CD4-positive, alpha-beta T cell treated with Interleukin-15 for 4 hours (primary cell): ENCODE results near the gene CSNK1G1.

Experiments
- DNase-seq: peaks from one replicate; pipeline ENCODE4 v3.0.0-alpha.2; 2020; ENCODE audit warnings: low spot score

Gene CSNK1G1

DNA sequence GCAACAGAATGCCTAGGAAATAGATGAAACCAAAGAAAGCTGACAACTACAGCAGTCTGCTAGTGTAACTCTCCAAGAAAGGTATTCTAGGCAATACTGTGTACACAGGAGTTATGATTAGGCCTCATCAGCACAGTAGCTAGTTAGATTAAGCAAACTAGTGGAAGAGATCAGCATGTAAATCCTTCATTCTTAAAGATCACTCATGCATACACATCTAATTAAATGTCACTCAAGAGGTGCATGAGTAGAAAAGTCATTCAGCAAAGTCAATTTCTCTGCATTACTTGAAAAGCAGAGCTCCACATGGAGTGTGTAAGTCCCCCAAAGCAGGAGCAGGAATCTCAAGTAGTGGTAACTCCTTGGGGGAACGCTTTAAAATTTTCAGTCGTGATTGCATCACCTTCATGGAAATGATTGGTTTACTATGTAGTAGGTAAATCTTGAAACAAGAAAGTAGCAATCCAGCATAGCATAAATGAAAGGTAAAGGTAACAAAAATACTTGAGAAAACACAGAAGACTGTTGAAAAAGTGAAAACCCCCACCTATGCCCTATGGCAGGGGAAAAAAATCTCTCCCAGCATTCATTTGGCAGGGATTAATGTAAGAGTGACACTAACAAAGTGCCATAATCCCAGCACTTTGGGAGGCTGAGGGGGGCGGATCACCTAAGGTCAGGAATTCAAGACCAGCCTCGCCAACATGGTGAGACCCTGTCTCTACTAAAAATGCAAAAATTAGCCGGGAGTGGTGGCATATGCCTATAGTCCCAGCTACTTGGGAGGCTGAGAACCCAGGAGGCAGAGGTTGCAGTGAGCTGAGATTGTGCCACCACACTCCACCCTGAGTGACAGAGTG, 163.8 kb downstream of the CSNK1G1 start:
- DNase-seq, result no peak

GRCh38 chr15:64187396-64188191, 168.4 kb downstream of the CSNK1G1 start:
- no peak for DNase-seq

- DNase-seq, result no peak
Observed at GRCh38 chr15:64185146-64185911, 170.6 kb downstream of the CSNK1G1 start.

DNA sequence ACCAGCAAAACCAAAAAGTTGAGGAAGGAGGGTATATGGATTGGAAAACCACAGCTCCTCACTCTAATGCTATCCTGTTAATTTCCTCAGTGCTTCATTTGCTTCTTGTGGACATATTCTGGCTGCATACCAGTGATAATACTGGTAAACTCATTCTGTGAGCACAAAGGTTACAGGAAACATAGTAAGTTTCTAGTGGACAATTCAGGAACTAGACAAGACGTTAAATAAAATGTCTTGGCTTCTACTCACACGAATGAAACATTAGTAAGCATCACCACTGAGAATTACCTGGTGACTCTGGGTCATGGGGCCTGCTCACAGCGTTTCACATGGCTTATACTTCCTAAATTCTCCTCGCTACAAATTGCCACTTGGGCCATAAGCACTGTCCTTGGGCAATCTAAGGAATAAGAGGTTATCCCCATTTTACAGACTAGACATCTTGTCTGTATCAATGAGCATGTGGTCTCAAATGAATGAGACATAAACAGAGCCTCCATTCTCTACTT, 173.1 kb downstream of the CSNK1G1 start:
- DNase-seq, result no peak

- DNase-seq, result no peak
Observed at GRCh38 chr15:64180235-64180824, 175.6 kb downstream of the CSNK1G1 start.

GRCh38 chr15:64166102-64166890, 189.7 kb downstream of the CSNK1G1 start:
- DNase-seq, result no peak

DNA sequence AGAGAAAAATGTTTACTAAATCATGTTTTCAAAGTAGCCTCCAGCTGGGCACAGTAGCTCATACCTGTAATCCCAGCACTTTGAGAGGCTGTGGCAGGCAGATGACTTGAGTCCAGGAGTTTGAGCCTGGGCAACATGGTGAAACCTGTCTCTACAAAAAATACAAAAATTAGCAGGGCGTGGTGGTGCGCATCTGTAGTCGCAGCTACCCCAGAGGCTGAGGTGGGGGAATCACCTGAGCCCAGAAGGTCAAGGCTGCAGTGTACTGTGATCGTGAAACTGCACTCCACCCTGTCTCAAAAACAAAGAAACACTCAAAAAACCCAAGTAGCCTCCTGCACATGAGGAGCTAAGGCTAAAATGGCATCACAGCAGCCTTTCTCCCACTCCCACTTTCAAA, 191.5 kb downstream of the CSNK1G1 start:
- no peak for DNase-seq

DNA sequence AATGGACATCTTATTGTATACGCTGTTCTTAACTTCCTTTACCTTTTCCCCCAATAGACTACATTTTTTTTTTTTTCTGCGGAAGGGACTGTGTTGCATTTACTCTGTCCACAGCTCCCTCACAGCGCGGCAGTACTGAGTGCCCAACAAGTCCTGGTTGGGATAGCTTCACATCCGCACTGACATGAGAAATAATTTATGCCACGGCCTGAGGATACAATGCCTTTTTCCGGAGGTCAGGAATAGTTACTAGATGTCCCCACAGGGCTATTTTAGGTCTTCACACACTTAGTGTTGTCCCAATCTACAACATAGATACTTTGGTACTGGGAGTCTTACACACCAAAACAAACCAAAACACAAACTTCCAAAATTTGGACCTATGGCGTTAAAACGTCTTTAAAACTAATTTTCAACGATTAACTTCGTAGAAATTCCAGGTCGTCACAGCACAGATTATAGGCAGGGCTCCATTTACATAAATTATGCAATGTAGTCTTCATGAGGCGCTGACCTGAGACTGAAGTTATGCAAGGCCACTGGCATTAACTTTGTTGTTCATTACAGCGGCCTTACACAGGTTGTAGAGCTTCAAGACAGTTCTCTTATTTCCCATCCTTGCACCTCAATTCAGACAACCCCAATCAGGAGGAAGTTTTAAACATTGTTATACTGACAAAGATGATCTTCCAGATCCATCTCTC, 192.2 kb downstream of the CSNK1G1 start:
- no peak for DNase-seq

- DNase-seq, result peak; percentile 97
Observed at GRCh38 chr15:64162869-64163658, 192.9 kb downstream of the CSNK1G1 start, which contains the start of gene PPIB. Gene PPIB (minus strand): TSS chr15:64163022. CDS start chr15:64162986, 36 bp downstream.

DNA sequence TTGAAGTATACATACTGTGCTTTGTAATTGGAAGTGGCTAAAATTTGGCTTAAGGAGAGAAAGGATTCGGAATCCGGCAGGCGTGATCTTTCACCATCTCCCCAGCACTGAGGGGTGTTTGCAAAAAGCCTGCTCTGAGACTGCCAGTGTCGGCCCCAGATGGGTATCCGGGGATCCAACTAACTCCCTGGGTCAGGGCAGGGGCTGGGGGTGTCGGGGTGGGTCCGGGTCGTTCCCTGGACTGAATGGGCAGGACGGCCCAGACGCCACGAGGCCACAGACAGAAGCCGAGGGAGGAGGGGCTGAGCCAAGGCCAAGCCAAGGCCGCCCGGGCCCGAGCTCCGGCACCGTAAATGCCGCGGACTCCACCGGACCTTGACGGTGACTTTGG, 193.5 kb downstream of the CSNK1G1 start:
- no peak for DNase-seq

GRCh38 chr15:64161688-64162477, 194.1 kb downstream of the CSNK1G1 start:
- DNase-seq, result no peak

DNA sequence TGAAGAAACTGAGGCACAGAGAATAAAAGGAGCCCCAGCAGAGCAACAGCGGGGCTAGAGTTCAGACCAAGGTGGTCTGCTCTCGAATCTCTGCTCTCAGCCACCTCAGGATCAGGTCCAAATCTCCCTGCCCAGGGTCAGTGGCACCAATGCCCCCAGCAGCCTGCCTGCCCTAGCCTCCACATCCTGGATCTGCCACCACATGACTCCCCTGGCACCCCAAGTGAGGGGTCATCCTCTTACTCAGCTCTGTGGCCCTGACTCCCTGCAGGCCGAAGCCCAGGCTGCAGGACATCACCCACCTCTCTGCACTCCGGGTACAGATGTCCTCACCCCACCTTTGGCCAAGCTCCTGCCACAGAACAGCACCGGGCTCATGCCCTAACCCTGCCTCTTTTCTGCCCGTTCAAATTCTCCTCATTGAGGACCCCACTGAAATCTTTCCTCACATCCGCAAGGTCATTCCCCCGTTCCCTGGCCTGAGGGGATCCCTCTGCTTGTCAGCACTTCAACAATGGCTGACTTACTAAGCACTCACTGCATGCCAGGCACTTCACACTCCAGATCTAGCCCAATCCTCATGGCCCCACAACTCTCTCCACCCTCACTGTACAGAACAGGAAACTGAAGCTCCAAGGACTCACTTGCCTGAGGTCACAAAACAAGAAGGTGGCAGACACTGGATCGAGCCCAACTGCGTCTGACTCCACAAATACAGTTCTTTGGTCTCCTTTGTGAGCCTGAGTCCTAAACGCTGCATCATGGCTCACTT, 197.4 kb downstream of the CSNK1G1 start:
- no peak for DNase-seq

DNA sequence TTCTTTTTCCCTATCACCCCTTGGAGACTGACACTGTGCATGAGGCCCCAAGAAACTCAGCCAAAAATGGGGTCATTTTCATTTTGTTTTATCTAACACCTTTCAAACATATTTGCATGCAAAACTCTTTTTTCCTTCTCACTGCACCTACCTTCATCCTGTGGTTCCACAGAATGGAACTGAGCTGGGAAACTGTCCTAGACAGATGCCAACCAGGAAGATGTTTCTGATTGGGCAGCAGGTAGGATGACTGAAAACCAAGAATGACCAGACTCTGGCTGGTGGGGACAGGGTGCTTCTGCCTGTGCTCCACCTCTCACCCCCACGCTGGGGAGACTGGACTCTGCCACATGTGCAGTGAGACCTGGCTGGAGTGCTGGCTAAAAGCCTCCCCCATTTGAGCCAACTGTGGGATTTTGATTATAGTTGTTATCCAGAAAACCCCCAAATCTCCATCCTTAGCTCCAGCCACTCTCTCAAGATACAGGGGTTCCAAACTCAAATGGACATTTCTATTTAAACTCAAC, 198.3 kb downstream of the CSNK1G1 start:
- no peak for DNase-seq

DNA sequence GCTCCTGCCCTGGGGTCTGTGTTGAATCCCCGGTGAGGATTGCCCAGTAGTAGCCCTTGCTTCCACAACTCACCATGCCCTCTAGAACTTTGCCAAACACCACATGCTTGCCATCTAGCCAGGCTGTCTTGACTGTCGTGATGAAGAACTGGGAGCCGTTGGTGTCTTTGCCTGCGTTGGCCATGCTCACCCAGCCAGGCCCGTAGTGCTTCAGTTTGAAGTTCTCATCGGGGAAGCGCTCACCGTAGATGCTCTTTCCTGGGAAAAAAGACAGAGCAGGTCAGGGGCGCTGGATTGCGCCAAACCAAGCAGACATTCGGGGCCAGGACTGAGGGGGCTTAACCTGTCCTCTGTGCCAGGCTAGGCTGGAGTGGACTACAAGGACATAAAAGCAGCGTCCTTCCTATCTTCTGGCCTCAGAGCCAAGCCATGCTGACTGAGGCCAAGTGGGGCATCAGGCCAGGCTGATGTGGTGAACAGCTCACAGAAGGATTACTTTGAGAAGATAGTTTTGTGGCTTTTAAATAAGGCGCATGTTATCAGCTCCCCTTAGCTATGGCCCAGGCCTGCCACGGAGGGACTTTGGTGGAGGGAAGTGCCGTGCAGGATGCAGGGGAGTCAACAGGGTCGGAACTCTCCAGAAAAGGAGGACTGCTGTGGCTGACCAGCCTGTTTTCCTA, 199.2 kb downstream of the CSNK1G1 start:
- no peak for DNase-seq

DNA sequence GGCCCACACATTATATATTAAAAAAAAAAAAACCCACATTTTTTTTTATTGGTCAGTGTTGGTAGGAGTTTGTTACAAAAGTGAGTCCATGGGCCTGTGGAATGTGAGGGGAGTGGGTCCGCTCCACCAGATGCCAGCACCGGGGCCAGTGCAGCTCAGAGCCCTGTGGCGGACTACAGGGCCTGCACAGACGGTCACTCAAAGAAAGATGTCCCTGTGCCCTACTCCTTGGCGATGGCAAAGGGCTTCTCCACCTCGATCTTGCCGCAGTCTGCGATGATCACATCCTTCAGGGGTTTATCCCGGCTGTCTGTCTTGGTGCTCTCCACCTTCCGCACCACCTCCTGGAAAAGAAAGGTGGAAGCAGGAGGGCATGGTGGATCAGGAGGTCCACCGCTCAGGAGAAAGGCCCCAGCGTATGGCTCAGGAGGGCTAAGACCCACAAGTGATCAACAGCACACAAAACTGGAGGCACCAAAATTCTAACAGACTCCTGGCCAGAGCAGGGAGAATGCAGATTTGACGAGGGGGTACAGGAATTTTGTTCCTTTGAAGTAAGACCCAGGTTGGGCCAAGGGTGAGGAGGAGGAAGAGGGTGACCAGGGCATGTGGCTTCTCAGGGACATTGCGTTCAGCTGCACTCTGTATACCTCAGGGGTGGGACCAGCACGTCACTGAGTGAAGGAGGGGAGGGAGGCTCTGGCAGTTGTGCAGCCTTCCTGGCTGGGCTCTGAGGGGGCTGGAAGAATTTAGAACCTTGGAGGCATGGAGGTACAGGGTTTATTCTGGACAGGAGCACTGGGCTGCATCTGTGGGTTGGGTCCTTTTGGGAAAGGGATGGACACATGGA, 199.9 kb downstream of the CSNK1G1 start:
- DNase-seq, result no peak
